Stimulated activated naive CD8-positive, alpha-beta T cell treated with anti-CD3 and anti-CD28 coated beads, Interleukin-15, amount 100 ng/mL, for 72 hours (primary cell): ENCODE data around the gene PHACTR4.
"Not testable (repeated sequence)": the region's sequence is repeated elsewhere in the genome, so short reads cannot be mapped to it uniquely, and the experiment has no call there.

ENCODE experiments used
- ATAC-seq: fragments of 150-1000 bp; cut with Tn5 transposase; 2 replicates; pipeline ENCODE4 v1.10.0; 2021; ENCODE audit warnings: mild to moderate bottlenecking, moderate library complexity
- DNase-seq, 2 donors: peaks; one replicate each; pipeline ENCODE4 v3.0.0; 2021 to 2022
- H3K27ac Mint-ChIP-seq, 2 donors: one replicate each; pipeline ENCODE4 v1.8.0; 2022; ENCODE audit warnings: mild to moderate bottlenecking in 2 of 2, mixed read lengths in 2 of 2, moderate library complexity in 2 of 2
- H3K27me3 Mint-ChIP-seq: one replicate; pipeline ENCODE4 v1.8.0; 2022; ENCODE audit warnings: mixed read lengths
- H3K4me1 Mint-ChIP-seq: one replicate; pipeline ENCODE4 v1.8.0; 2022; ENCODE audit warnings: mild to moderate bottlenecking, mixed read lengths
- H3K4me3 Mint-ChIP-seq, 2 donors: one replicate each; pipeline ENCODE4 v1.8.0; 2022; ENCODE audit warnings: mild to moderate bottlenecking in 2 of 2, mixed read lengths in 2 of 2, moderate library complexity in 1 of 2
- H3K9me3 Mint-ChIP-seq, 2 donors: one replicate each; pipeline ENCODE4 v1.8.0; 2022; ENCODE audit warnings: mixed read lengths in 2 of 2

The PHACTR4 gene

DNA sequence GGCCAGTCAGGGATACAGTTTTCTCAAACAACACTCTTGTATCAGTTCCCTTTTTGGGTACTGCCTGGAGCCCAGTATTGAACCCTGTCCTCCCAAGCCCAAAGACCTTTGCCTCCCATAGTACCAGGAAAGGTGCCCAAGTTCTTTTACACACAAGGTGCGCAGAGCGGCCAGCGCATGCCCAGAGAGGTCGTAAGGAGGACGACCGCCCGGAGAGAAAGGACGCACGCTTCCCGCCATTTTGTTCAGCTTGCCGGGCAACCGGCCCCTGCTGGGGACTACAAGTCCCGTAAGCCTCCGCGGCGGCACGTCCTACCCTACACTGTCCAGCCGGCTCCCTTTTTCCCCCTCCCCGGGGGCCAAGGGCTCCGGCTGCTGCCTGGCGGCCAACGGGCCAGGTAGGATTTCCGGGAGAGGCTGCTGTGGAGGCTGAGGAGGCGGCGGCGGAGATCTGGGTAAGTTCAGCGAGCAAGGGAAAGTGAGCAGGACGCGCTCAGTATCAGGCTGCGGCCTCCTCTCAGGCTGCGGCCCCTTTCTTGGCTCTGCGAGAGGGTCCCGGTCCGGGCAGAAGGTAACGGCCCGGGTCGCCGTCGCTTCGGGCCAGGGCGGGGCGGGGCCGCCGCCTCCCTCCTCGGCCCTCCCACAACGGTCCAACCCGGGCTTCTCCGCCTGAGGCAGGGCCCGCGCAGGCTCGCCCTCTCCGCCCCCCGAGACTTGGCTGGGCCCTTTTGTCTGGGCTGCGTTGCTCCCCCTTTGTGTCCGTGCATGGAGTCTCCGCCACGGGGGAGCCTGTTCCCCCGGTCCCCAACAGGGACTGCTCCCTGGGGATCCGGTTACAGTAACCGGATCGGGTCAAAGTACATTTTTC is at the start of gene PHACTR4:
Gene PHACTR4, plus strand, starts transcription at position 370 of the 868 bp plus-strand sequence. CDS start 37,708 bp downstream, outside the sequence.
- peak within 1 kb of the TSS; percentile 98 to 100 for H3K27ac Mint-ChIP-seq
- ATAC-seq (peak; percentile 95), DNase-seq (peak; percentile 80 to 86)
- H3K9me3 Mint-ChIP-seq: no peaks in the 10 kb centered on the region
- H3K4me1 Mint-ChIP-seq: peaks cover 35% of the 10 kb centered on the region
- no peaks in the 10 kb centered on the region for H3K27me3 Mint-ChIP-seq
- peak within 1 kb of the TSS; percentile 96 to 97 for H3K4me3 Mint-ChIP-seq

DNA sequence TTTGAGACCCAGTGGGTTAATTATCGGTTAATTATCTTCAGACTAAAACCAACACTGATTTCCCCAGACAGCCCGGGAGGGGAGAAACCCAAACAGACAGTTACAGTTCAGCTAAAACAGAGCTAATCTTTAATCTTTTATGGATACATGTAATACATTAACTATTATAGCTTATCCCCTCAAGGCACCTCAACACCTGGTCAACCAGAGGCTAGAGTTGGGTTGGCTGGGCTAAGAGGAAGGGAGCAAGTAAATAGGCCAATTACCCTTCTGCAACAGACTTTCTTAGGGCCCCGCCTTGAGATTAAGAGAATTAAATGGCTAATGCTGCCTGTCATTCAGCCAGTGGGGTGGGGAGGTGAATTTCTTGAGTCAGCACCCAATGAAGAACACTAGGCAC is 47.3 kb upstream of the PHACTR4 start:
- no peak for ATAC-seq
- Mint-ChIP-seq H3K9me3 (no peaks in the 10 kb centered on the region), H3K4me3 (no peak overlapping the region), H3K27ac (no peak overlapping the region), H3K27me3 (no peaks in the 10 kb centered on the region), H3K4me1 (peaks cover 5% of the 10 kb centered on the region)
- no peak for DNase-seq

DNA sequence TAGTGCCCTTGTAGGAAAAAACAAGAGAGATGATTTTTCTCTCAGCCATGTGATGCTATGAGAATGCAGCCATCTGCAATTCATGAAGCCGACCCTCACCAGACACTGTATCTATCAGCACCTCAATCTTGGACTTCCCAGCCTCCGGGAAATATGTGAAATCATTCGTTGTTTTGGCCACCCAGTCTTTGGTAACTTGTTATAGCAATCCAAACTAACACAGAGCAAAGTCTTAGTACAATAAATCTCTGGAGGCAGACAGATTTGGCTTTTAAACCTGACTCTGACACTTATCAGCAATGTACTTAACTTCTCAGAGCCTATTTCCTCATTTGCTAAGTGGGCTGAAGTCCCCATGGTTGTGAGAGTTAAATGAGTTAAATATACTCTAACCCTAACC is 45.8 kb upstream of the PHACTR4 start:
- Mint-ChIP-seq H3K27me3 (no peaks in the 10 kb centered on the region), H3K9me3 (no peaks in the 10 kb centered on the region), H3K27ac (no peak overlapping the region), H3K4me1 (peaks cover 20% of the 10 kb centered on the region), H3K4me3 (no peak overlapping the region)
- DNase-seq: no peak
- ATAC-seq: no peak

DNA sequence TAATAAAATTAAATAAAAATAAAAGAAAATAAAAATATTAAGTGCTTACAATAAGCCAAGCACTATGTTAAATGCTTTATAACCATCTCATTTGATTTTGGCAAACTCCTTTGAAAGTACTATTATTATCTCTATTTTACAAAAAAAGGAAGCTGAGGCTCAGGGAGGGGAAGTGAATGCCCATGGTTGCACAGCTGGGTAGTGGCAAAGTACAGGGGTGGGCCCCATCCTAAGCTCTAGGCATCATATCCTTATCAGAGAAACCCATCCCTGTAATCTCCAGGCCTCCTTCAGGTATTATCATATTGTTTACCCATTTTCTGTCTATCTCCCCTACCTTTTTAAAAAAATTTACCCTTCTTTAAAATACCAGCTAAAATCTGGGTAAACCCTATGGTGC is 43.0 kb upstream of the PHACTR4 start:
- no peak overlapping the region for H3K27ac Mint-ChIP-seq

GRCh38 chr1:28326984-28327383 is 42.6 kb upstream of the PHACTR4 start:
- Mint-ChIP-seq H3K4me1 (peaks cover 32% of the 10 kb centered on the region), H3K27ac (no peak overlapping the region), H3K4me3 (no peak overlapping the region), H3K9me3 (no peaks in the 10 kb centered on the region), H3K27me3 (no peaks in the 10 kb centered on the region)
- ATAC-seq (no peak), DNase-seq (no peak)

More for the DNA sequence above, 43.0 kb upstream of the PHACTR4 start:
- Mint-ChIP-seq H3K9me3 (no peaks in the 10 kb centered on the region), H3K4me3 (no peak overlapping the region), H3K4me1 (peaks cover 29% of the 10 kb centered on the region), H3K27me3 (no peaks in the 10 kb centered on the region)
- ATAC-seq: no peak
- DNase-seq: no peak

DNA sequence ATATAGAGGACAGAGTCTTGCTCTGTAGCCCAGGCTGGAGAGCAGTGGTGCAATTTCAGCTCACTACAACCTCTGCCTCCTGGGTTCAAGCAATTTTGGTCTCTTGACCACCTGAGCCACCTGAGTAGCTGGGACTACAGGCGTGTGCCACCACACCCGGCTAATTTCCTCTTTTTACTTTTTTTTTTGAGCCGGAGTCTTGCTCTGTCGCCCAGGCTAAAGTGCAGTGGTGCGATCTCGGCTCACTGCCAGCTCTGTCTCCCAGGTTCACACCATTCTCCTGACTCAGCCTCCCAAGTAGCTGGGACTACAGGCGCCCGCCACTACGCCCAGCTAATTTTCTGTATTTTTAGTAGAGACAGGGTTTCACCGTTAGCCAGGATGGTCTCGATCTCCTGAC is 42.1 kb upstream of the PHACTR4 start:
- peak overlapping the region; percentile 94 to 95 for H3K4me3 Mint-ChIP-seq
- peaks cover 34% of the 10 kb centered on the region for H3K4me1 Mint-ChIP-seq
- ATAC-seq, DNase-seq, H3K9me3 Mint-ChIP-seq, H3K27me3 Mint-ChIP-seq, H3K27ac Mint-ChIP-seq: not testable (repeated sequence)

GRCh38 chr1:28328228-28328648 is 41.3 kb upstream of the PHACTR4 start:
- no peaks in the 10 kb centered on the region for H3K9me3 Mint-ChIP-seq

GRCh38 chr1:28329395-28330153 is 40.0 kb upstream of the PHACTR4 start:
- Mint-ChIP-seq H3K27me3 (no peaks in the 10 kb centered on the region), H3K4me3 (peak overlapping the region; percentile 94 to 95), H3K9me3 (no peaks in the 10 kb centered on the region), H3K4me1 (peaks cover 47% of the 10 kb centered on the region), H3K27ac (peak overlapping the region; percentile 98 to 99)
- DNase-seq (no peak), ATAC-seq (peak; percentile 34)

More at GRCh38 chr1:28328228-28328648, 41.3 kb upstream of the PHACTR4 start:
- ATAC-seq: no peak
- Mint-ChIP-seq H3K27ac (peak overlapping the region; percentile 98 to 99), H3K27me3 (no peaks in the 10 kb centered on the region), H3K4me3 (peak overlapping the region; percentile 94 to 95), H3K4me1 (peaks cover 42% of the 10 kb centered on the region)
- DNase-seq: no peak

GRCh38 chr1:28338897-28339296 is 30.6 kb upstream of the PHACTR4 start:
- H3K9me3 Mint-ChIP-seq: no peaks in the 10 kb centered on the region
- ATAC-seq: no peak
- H3K27me3 Mint-ChIP-seq: no peaks in the 10 kb centered on the region
- no peak for DNase-seq
- H3K4me3 Mint-ChIP-seq: no peak overlapping the region
- H3K27ac Mint-ChIP-seq: no peak overlapping the region
- peaks cover 12% of the 10 kb centered on the region for H3K4me1 Mint-ChIP-seq

- H3K27me3 Mint-ChIP-seq: no peaks in the 10 kb centered on the region
- ATAC-seq (no peak), DNase-seq (no peak)
- H3K27ac Mint-ChIP-seq: no peak overlapping the region
- no peak overlapping the region for H3K4me3 Mint-ChIP-seq
- peaks cover 9% of the 10 kb centered on the region for H3K4me1 Mint-ChIP-seq
- no peaks in the 10 kb centered on the region for H3K9me3 Mint-ChIP-seq
These were observed 30.0 kb upstream of the PHACTR4 start for GRCh38 chr1:28339551-28339950.

DNA sequence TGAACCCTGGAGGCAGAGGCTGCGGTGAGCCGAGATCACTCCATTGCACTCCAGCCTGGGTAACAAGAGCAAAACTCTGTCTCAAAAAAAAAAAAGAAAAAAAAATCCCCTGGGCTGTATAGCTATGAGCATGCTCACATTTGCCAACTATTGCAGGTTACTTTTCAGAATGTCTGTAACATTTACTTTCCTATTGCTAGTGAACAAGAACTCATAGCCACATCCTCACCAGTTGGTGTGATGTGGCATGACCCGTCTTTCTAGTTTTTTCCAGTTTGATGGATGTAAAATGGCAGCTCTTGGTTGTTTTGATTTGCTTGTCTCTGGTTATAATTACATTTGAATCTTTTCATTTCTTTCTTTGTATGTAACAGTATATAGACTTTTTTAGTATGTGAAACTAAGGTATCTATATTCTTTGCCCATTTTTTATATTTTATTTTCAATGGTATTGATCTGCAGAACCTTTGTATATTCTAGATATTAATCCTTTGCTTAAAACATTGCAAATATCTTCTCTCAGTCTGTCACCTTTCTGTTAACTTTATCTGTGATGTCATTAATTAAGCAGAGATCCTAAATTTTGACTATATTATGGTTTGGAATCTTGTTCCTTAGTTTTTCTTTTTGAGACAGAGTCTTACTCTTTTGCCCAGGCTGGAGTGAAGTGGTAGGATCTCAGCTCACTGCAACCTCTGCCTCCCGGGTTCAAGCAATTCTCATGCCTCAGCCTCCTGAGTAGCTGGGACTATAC is 29.1 kb upstream of the PHACTR4 start:
- DNase-seq (no peak), ATAC-seq (peak; percentile 88)
- H3K4me3 Mint-ChIP-seq: no peak overlapping the region
- H3K27me3 Mint-ChIP-seq: no peaks in the 10 kb centered on the region
- peak overlapping the region in 1 of 2 donors; percentile 61 for H3K27ac Mint-ChIP-seq
- peaks cover 7% of the 10 kb centered on the region for H3K4me1 Mint-ChIP-seq
- no peaks in the 10 kb centered on the region for H3K9me3 Mint-ChIP-seq

GRCh38 chr1:28341591-28341990 is 27.9 kb upstream of the PHACTR4 start:
- Mint-ChIP-seq H3K27me3 (no peaks in the 10 kb centered on the region), H3K4me1 (peaks cover 16% of the 10 kb centered on the region), H3K27ac (no peak overlapping the region), H3K9me3 (no peaks in the 10 kb centered on the region), H3K4me3 (no peak overlapping the region)
- no peak for ATAC-seq
- DNase-seq: no peak

GRCh38 chr1:28343405-28343804 is 26.1 kb upstream of the PHACTR4 start:
- no peak overlapping the region for H3K27ac Mint-ChIP-seq
- ATAC-seq: no peak
- no peak overlapping the region for H3K4me3 Mint-ChIP-seq
- DNase-seq: no peak
- H3K4me1 Mint-ChIP-seq: peaks cover 16% of the 10 kb centered on the region
- H3K27me3 Mint-ChIP-seq: no peaks in the 10 kb centered on the region
- no peaks in the 10 kb centered on the region for H3K9me3 Mint-ChIP-seq

- not testable (repeated sequence) for H3K4me1 Mint-ChIP-seq, H3K27me3 Mint-ChIP-seq, H3K27ac Mint-ChIP-seq, H3K9me3 Mint-ChIP-seq, H3K4me3 Mint-ChIP-seq, DNase-seq, ATAC-seq
These were observed 16.2 kb upstream of the PHACTR4 start for GRCh38 chr1:28353248-28353810.

GRCh38 chr1:28354121-28354520 is 15.4 kb upstream of the PHACTR4 start:
- no peaks in the 10 kb centered on the region for H3K4me1 Mint-ChIP-seq
- no peak overlapping the region for H3K4me3 Mint-ChIP-seq
- H3K27me3 Mint-ChIP-seq: no peaks in the 10 kb centered on the region
- H3K27ac Mint-ChIP-seq: no peak overlapping the region
- ATAC-seq (no peak), DNase-seq (no peak)
- no peaks in the 10 kb centered on the region for H3K9me3 Mint-ChIP-seq
